GM18498 (cell line): ENCODE results near the gene LSAMP.

Experiments used
- ATAC-seq: cut with Tn5 transposase; IDR thresholded peaks from one replicate; pipeline ENCODE4 v1.9.1; 2021; ENCODE audit warnings: mild to moderate bottlenecking, moderate library complexity; ENCODE audit not compliant: unreplicated experiment

The LSAMP gene

GRCh38 chr3:116433552-116433951 lies 11.7 kb downstream of the LSAMP start:
- ATAC-seq: no peak

GRCh38 chr3:116432795-116433194 lies 12.5 kb downstream of the LSAMP start:
- no peak for ATAC-seq

GRCh38 chr3:116429479-116430269 lies 15.6 kb downstream of the LSAMP start:
- ATAC-seq: no peak

GRCh38 chr3:116426036-116426435 lies 19.3 kb downstream of the LSAMP start:
- ATAC-seq: no peak

GRCh38 chr3:116425126-116425525 lies 20.2 kb downstream of the LSAMP start:
- no peak for ATAC-seq

- no peak for ATAC-seq
These were observed 21.3 kb downstream of the LSAMP start for GRCh38 chr3:116423945-116424344.

GRCh38 chr3:116423374-116423773 lies 21.9 kb downstream of the LSAMP start:
- no peak for ATAC-seq

GRCh38 chr3:116417151-116417550 lies 28.1 kb downstream of the LSAMP start:
- ATAC-seq: no peak

- ATAC-seq: no peak
These were observed 32.0 kb downstream of the LSAMP start for GRCh38 chr3:116413319-116413718.

- no peak for ATAC-seq
These were observed 36.8 kb downstream of the LSAMP start for GRCh38 chr3:116408473-116408872.

- ATAC-seq: no peak
These were observed 40.1 kb downstream of the LSAMP start for GRCh38 chr3:116405231-116405630.

- ATAC-seq: no peak
These were observed 45.5 kb downstream of the LSAMP start for GRCh38 chr3:116399701-116400226.

GRCh38 chr3:116394365-116394764 lies 50.9 kb downstream of the LSAMP start:
- no peak for ATAC-seq

GRCh38 chr3:116393199-116393598 lies 52.1 kb downstream of the LSAMP start:
- no peak for ATAC-seq

- ATAC-seq: no peak
These were observed 53.0 kb downstream of the LSAMP start for GRCh38 chr3:116392291-116392690.

- no peak for ATAC-seq
These were observed 53.7 kb downstream of the LSAMP start for GRCh38 chr3:116391296-116392201.

GRCh38 chr3:116390318-116390717 lies 55.0 kb downstream of the LSAMP start:
- no peak for ATAC-seq

- no peak for ATAC-seq
These were observed 56.4 kb downstream of the LSAMP start for GRCh38 chr3:116388867-116389385.

GRCh38 chr3:116386168-116386567 lies 59.1 kb downstream of the LSAMP start:
- no peak for ATAC-seq

GRCh38 chr3:116384717-116385116 lies 60.6 kb downstream of the LSAMP start:
- no peak for ATAC-seq

- no peak for ATAC-seq
These were observed 67.2 kb downstream of the LSAMP start for GRCh38 chr3:116378077-116378476.
